HEK293T (cell line): ENCODE data around the gene LSAMP.

ENCODE experiments used
- ARNT ChIP-seq: fragments of 450-650 bp; IDR thresholded peaks from 2 replicates; pipeline ENCODE4 v1.6.1; 2017; ENCODE audit warnings: mild to moderate bottlenecking
- BHLHE40 ChIP-seq: fragments of 450-650 bp; IDR thresholded peaks from 2 replicates; pipeline ENCODE4 v1.6.1; 2016; ENCODE audit warnings: mild to moderate bottlenecking, moderate library complexity, borderline replicate concordance
- CTBP1 ChIP-seq: fragments of 450-650 bp; IDR thresholded peaks from 2 replicates; pipeline ENCODE4 v1.6.1; 2016; ENCODE audit warnings: borderline replicate concordance
- FOXA1 ChIP-seq: fragments of 450-650 bp; IDR thresholded peaks from 2 replicates; pipeline ENCODE4 v1.6.1; 2016; ENCODE audit warnings: mild to moderate bottlenecking
- FOXK2 ChIP-seq: fragments of 450-650 bp; IDR thresholded peaks from 2 replicates; pipeline ENCODE4 v1.6.1; 2016; ENCODE audit warnings: mild to moderate bottlenecking
- FOXM1 ChIP-seq: fragments of 450-650 bp; IDR thresholded peaks from 2 replicates; pipeline ENCODE4 v1.6.1; 2017; ENCODE audit warnings: mild to moderate bottlenecking, borderline replicate concordance
- LEF1 ChIP-seq: fragments of 450-650 bp; IDR thresholded peaks from 2 replicates; pipeline ENCODE4 v1.6.1; 2017; ENCODE audit warnings: mild to moderate bottlenecking, borderline replicate concordance
- NFRKB ChIP-seq: fragments of 450-650 bp; IDR thresholded peaks from 2 replicates; pipeline ENCODE4 v1.6.1; 2016; ENCODE audit warnings: mild to moderate bottlenecking, moderate library complexity
- PKNOX1 ChIP-seq: fragments of 450-650 bp; IDR thresholded peaks from 2 replicates; pipeline ENCODE4 v1.6.1; 2016
- SP1 ChIP-seq: fragments of 450-650 bp; IDR thresholded peaks from 2 replicates; pipeline ENCODE4 v1.6.1; 2017
- ZNF384 ChIP-seq: fragments of 450-650 bp; IDR thresholded peaks from 2 replicates; pipeline ENCODE4 v1.6.1; 2016

GRCh38 chr3:116051586-116051985 is 393.7 kb downstream of the LSAMP start:
- TF ChIP-seq FOXM1 (no peak), NFRKB (no peak), ARNT (no peak), BHLHE40 (no peak), ZNF384 (no peak), SP1 (no peak), FOXK2 (no peak), FOXA1 (no peak), CTBP1 (no peak), PKNOX1 (no peak), LEF1 (no peak)
